ENCODE data around the gene EPHA10.

Gene EPHA10

GRCh38 chr1:37732111-37732780 lies 32.7 kb downstream of the EPHA10 start:
- DNase-seq, result no peak

- no peak for DNase-seq
These were observed 33.5 kb downstream of the EPHA10 start for GRCh38 chr1:37731312-37732019.

GRCh38 chr1:37730376-37730775 lies 34.5 kb downstream of the EPHA10 start:
- no peak for DNase-seq

- DNase-seq, result no peak
These were observed 36.5 kb downstream of the EPHA10 start for GRCh38 chr1:37728416-37728815.

GRCh38 chr1:37726751-37727585 lies 38.0 kb downstream of the EPHA10 start:
- DNase-seq, result no peak

- DNase-seq, result no peak
These were observed 38.9 kb downstream of the EPHA10 start for GRCh38 chr1:37725851-37726613.

- no peak for DNase-seq
These were observed 40.3 kb downstream of the EPHA10 start for GRCh38 chr1:37724575-37724974.

- DNase-seq, result no peak
These were observed 41.4 kb downstream of the EPHA10 start for GRCh38 chr1:37723390-37724078.

- no peak for DNase-seq
These were observed 41.9 kb downstream of the EPHA10 start for GRCh38 chr1:37723072-37723389.

GRCh38 chr1:37722181-37723071 lies 42.5 kb downstream of the EPHA10 start:
- DNase-seq, result no peak

GRCh38 chr1:37721565-37721964 lies 43.4 kb downstream of the EPHA10 start:
- DNase-seq, result no peak

GRCh38 chr1:37720231-37721130 lies 44.4 kb downstream of the EPHA10 start:
- DNase-seq, result no peak

GRCh38 chr1:37719572-37720195 lies 45.2 kb downstream of the EPHA10 start:
- DNase-seq, result no peak

- no peak for DNase-seq
These were observed 45.9 kb downstream of the EPHA10 start for GRCh38 chr1:37718901-37719571.

GRCh38 chr1:37718181-37718900 lies 46.6 kb downstream of the EPHA10 start:
- no peak for DNase-seq

- DNase-seq, result no peak
These were observed 47.3 kb downstream of the EPHA10 start for GRCh38 chr1:37717631-37718030.

- no peak for DNase-seq
These were observed 48.6 kb downstream of the EPHA10 start for GRCh38 chr1:37716321-37716720.

GRCh38 chr1:37714689-37715088 lies 50.2 kb downstream of the EPHA10 start:
- no peak for DNase-seq

GRCh38 chr1:37714226-37714625 lies 50.7 kb downstream of the EPHA10 start:
- no peak for DNase-seq

Data from NCI-H1105 (cell line).